Midbrain (tissue), 1 donor: ENCODE results near the gene DGKD.

ENCODE experiments used
- DNase-seq: peaks from one replicate; lab custom pipeline; 2025; lab: John Stamatoyannopoulos, UW

DGKD gene

DNA sequence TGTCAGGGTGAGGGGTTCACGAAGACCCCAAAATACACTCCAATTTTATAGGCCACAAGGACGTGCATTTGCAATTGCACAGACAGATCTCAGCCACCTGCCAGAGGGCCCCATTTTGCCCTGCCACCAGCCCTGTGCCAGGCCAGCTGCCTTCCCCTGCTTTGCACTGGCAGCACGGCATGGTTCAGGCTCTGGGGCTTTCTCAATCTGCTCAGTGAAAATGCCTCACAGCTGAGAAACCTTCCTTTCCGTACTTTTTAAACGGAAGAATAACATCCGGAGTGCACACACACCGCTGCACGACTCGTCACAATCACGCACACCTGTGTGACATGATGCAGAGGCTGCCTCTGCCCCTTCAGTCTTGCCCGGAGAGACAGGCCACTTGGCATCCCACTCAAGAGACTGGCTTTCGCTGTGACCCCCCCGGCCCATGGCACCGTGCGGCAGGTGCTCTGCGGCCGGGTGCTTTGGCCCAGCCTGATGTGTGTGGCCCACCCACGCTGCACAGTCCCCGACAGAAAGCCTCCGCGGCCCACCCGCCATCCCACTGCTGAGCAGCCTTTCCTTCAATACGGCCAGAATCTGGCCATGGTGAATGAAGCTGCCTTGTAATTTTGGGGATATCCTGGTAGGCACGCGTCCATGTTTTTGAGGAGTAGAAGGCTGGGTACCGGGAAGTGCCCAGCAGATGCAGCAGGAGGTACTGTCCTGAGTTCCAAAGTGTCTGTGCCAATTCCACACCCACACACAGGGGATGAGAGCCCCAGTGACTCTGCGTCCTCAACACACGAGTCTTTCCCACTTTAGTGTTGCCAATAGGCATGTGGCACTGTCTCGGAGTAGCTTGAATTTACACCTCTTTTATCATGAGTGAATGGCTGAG lies 123.5 kb downstream of the DGKD start:
- no peak for DNase-seq

- no peak for DNase-seq
Observed at GRCh38 chr2:233479616-233480489, 125.6 kb downstream of the DGKD start.

GRCh38 chr2:233480490-233481202 lies 126.4 kb downstream of the DGKD start:
- no peak for DNase-seq

- DNase-seq: no peak
Observed at GRCh38 chr2:233481368-233482142, 127.3 kb downstream of the DGKD start.

- DNase-seq: no peak
Observed at GRCh38 chr2:233482616-233483015, 128.3 kb downstream of the DGKD start.

DNA sequence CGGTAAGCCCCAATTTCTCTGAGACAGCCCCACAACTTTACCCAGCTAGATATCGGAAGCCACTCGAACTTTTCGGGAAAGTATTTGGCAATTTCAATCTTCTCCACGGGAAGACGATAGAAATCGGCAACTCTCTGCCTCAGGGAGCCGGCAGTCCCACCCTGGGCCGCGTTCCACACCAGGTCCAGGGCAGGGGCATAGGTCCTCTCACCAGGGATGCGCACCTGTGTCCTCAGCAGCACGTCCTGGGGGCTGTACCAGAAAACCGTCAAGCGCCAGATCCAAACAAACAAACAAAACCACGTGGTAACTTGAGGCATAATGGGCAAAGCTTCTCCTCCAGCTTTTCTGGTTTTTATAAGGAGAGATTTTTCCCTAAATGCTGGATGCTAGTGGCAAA lies 131.4 kb downstream of the DGKD start:
- no peak for DNase-seq

DNA sequence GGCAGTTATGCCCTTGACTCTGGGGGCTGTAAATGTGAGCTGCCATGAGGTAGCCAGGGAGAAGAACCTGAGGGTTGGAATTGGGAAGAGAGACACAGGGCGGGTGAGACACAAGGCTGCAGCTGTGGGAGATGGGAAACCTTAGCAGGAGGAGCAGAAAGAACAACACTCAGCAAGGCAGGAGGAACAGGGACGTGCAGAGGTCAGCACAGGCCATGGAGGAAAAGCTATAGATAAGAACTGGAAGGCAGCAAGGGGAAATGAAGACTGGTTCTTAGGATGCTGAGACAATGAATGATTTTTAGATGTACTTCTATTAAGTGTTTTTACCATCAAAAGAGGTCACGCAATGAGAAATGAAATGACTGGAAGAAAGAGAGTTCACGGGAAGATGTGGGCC lies 132.1 kb downstream of the DGKD start:
- no peak for DNase-seq

- DNase-seq: no peak
Observed at GRCh38 chr2:233486778-233487552, 132.7 kb downstream of the DGKD start.

DNA sequence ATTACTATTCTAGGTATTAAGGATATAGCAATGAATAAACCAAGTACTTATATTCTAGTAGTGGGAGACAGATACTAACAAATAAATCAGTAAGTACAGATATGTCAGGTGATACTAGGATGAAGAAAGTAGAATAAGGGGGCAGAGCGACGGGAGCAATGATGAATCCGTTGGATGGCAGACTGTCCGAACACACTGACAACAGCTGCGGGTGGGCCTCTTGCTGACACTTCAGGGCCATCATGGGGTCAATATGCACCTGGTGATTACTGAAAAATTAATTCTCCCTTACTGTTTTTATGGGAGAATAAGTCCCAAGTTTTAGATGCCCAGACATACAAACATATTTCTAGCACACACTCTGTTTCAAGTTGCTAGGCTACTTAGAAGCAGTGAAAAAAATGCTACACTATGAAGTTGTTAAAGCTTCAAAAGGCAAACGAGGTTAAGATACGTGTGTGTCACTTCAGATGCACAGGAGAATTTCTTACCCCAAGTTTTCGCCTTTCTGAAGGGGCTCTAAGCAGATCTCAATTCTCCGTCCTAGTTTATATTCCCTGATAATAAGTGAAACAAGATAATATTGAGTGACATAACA lies 133.6 kb downstream of the DGKD start:
- DNase-seq: no peak

GRCh38 chr2:233489143-233489542 lies 134.8 kb downstream of the DGKD start:
- DNase-seq: no peak

- peak; percentile 51 for DNase-seq
Observed at GRCh38 chr2:233489666-233490065, 135.4 kb downstream of the DGKD start.

DNA sequence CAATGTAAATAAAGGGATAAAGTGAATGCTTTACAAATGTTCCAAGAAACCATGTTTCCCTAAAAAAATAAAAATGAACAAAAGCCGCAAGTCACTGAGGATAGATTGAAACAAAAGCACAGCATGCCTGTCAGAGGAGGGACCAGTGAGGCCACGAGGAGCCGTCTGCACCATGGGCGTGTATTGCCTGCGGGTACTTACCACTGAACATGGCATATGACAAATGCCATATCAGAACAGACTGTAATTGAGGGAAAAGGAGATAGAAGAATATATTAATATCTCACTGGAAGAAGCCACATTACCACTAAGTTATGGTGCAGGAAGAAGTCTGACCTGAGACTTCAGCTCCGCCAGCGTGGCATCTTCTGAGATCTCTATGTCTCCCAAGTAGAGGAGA lies 136.5 kb downstream of the DGKD start:
- no peak for DNase-seq

- DNase-seq: no peak
Observed at GRCh38 chr2:233491326-233491725, 137.0 kb downstream of the DGKD start.

GRCh38 chr2:233492078-233492477 lies 137.8 kb downstream of the DGKD start:
- DNase-seq: no peak

GRCh38 chr2:233492751-233493150 lies 138.5 kb downstream of the DGKD start:
- no peak for DNase-seq

GRCh38 chr2:233495503-233496496 lies 141.5 kb downstream of the DGKD start:
- DNase-seq: no peak

DNA sequence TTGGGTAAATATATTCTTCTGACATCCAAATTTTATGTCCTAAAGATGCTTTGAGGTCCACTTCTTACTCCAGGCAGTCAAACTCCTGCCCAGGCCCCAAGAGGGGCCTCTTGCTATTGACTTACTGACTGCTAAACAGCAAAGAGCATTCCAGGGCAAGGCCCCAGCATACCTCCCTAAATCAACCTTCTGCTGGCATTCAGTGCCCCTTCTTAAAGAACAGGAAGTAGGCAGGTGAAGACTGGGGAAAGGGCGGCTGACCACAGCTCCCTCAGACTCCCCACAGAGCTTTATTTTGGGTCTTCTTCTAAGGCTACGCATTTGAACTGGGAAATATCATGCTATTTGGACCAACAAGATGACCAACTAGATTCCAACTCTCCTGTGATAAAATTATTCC lies 143.4 kb downstream of the DGKD start:
- DNase-seq: no peak

GRCh38 chr2:233498126-233498525 lies 143.8 kb downstream of the DGKD start:
- no peak for DNase-seq

DNA sequence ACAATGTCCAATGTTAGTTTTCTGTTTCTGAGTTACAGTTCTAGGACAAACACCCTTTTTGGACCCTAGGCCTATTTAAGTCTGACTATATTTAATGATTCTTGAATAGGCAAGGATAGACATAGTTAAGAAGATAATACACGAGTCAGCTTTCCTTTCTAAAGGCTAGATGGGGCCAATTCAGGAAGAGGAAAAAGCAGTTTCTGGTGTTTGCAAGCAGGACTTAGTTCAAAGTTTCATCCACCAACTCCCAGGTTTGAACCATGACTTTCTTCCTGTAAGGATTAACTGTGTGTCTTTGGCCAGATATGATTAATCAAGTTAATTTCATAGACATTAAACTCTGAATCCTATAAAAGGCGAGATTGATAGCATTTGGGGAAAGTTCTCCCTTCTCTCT lies 145.6 kb downstream of the DGKD start:
- no peak for DNase-seq
